OCI-LY1 (cell line): Measurements from ENCODE around the gene WDR70.

Experiments used
- H2AFZ ChIP-seq: fragments of 200-600 bp; sonication (generic), shearing (Covaris generic); 2 replicates; pipeline ENCODE4 v1.6.0; 2014; ENCODE audit warnings: antibody characterized with exemption, mild to moderate bottlenecking, low read length
- H3F3A ChIP-seq: fragments of 200-600 bp; sonication (generic), shearing (Covaris generic); 2 replicates; pipeline ENCODE4 v1.6.0; 2014; ENCODE audit warnings: mild to moderate bottlenecking, antibody characterized with exemption, low read length, moderate library complexity; ENCODE audit not compliant: insufficient read depth
- H3K27ac ChIP-seq: fragments of 200-600 bp; sonication (generic); 2 replicates; pipeline ENCODE4 v1.5.1; 2014; ENCODE audit warnings: low read length, mixed run types, mild to moderate bottlenecking, low read depth; ENCODE audit not compliant: poor library complexity, severe bottlenecking
- H3K27me3 ChIP-seq: fragments of 200-600 bp; sonication (generic); 2 replicates; pipeline ENCODE4 v1.6.0; 2014; ENCODE audit warnings: antibody characterized with exemption, mild to moderate bottlenecking, low read length, moderate library complexity; ENCODE audit not compliant: insufficient read depth
- H3K36me3 ChIP-seq: fragments of 200-600 bp; sonication (generic); 2 replicates; pipeline ENCODE4 v1.6.1; 2014; ENCODE audit warnings: mild to moderate bottlenecking, antibody characterized with exemption, low read length, moderate library complexity, mixed read lengths; ENCODE audit not compliant: insufficient read depth
- H3K4me1 ChIP-seq: fragments of 200-600 bp; sonication (generic); 2 replicates; pipeline ENCODE4 v1.5.1; 2014; ENCODE audit warnings: mild to moderate bottlenecking, low read length, moderate library complexity; ENCODE audit not compliant: insufficient read depth, severe bottlenecking
- H3K4me2 ChIP-seq: fragments of 200-600 bp; sonication (generic), shearing (Covaris generic); 2 replicates; pipeline ENCODE4 v1.6.1; 2014; ENCODE audit warnings: low read length
- H3K4me3 ChIP-seq: fragments of 200-600 bp; sonication (generic); 2 replicates; pipeline ENCODE4 v1.5.1; 2014; ENCODE audit warnings: low read length, low read depth, mild to moderate bottlenecking, mixed read lengths; ENCODE audit not compliant: poor library complexity, severe bottlenecking
- H3K79me2 ChIP-seq: fragments of 200-600 bp; shearing (Covaris generic); 2 replicates; pipeline ENCODE4 v1.6.1; 2016; ENCODE audit warnings: mixed run types, low read length, mixed read lengths; ENCODE audit not compliant: insufficient read depth
- H3K9ac ChIP-seq: fragments of 200-600 bp; sonication (generic), shearing (Covaris generic); 2 replicates; pipeline ENCODE4 v1.6.1; 2014; ENCODE audit warnings: mild to moderate bottlenecking, low read length, mixed read lengths
- H3K9me2 ChIP-seq: fragments of 200-600 bp; sonication (generic), shearing (Covaris generic); 2 replicates; pipeline ENCODE4 v1.6.1; 2014; ENCODE audit warnings: low read depth, mild to moderate bottlenecking, low read length, mixed read lengths
- H3K9me3 ChIP-seq: fragments of 200-600 bp; shearing (Covaris generic); 2 replicates; pipeline ENCODE4 v1.6.1; 2014; ENCODE audit warnings: low read length, mixed read lengths
- H4K20me1 ChIP-seq: fragments of 200-600 bp; sonication (generic), shearing (Covaris generic); 2 replicates; pipeline ENCODE4 v1.6.0; 2016; ENCODE audit warnings: mild to moderate bottlenecking, low read length; ENCODE audit not compliant: insufficient read depth
- CTCF ChIP-seq: fragments of 200-600 bp; sonication (generic), shearing (Covaris generic); IDR thresholded peaks from 2 replicates; pipeline ENCODE4 v1.5.1; 2017; ENCODE audit warnings: mild to moderate bottlenecking, antibody characterized with exemption, low read length, moderate library complexity, mixed read lengths
- EZH2 ChIP-seq: fragments of 200-600 bp; sonication (generic), shearing (Covaris generic); IDR thresholded peaks from 2 replicates; pipeline ENCODE4 v1.8.0; 2017; ENCODE audit warnings: borderline replicate concordance, mixed run types, mild to moderate bottlenecking, antibody characterized with exemption, low read length, moderate library complexity, mixed read lengths

The WDR70 gene

GRCh38 chr5:37694867-37695266, 315.7 kb downstream of the WDR70 start:
- Histone ChIP-seq H4K20me1 (no peaks in the 10 kb centered on the region), H3F3A (no peaks in the 10 kb centered on the region), H3K27me3 (no peaks in the 10 kb centered on the region), H3K9ac (no peak overlapping the region), H3K27ac (no peak overlapping the region), H3K9me2 (no peaks in the 10 kb centered on the region), H3K36me3 (no peaks in the 10 kb centered on the region), H3K9me3 (no peaks in the 10 kb centered on the region), H2AFZ (no peak overlapping the region), H3K79me2 (no peaks in the 10 kb centered on the region), H3K4me3 (no peak overlapping the region), H3K4me2 (no peak overlapping the region), H3K4me1 (no peaks in the 10 kb centered on the region)
- TF ChIP-seq EZH2 = no peak
- TF ChIP-seq CTCF = no peak

GRCh38 chr5:37695647-37696046, 316.5 kb downstream of the WDR70 start:
- no peak overlapping the region for H3K9ac ChIP-seq

GRCh38 chr5:37696190-37697021, 317.3 kb downstream of the WDR70 start:
- H3K27me3 ChIP-seq = no peaks in the 10 kb centered on the region
- H3K36me3 ChIP-seq = no peaks in the 10 kb centered on the region
- TF ChIP-seq CTCF (no peak), EZH2 (no peak)
- H3K4me2 ChIP-seq = no peak overlapping the region
- H3K9me3 ChIP-seq = no peaks in the 10 kb centered on the region
- no peaks in the 10 kb centered on the region for H4K20me1 ChIP-seq
- H3K27ac ChIP-seq = no peak overlapping the region
- no peak overlapping the region for H2AFZ ChIP-seq
- H3K4me1 ChIP-seq = no peaks in the 10 kb centered on the region
- no peak overlapping the region for H3K4me3 ChIP-seq
- no peaks in the 10 kb centered on the region for H3K9me2 ChIP-seq
- no peaks in the 10 kb centered on the region for H3F3A ChIP-seq
- H3K79me2 ChIP-seq = no peaks in the 10 kb centered on the region
- H3K9ac ChIP-seq = no peak overlapping the region

More at GRCh38 chr5:37695647-37696046, 316.5 kb downstream of the WDR70 start:
- H4K20me1 ChIP-seq = no peaks in the 10 kb centered on the region
- no peaks in the 10 kb centered on the region for H3F3A ChIP-seq
- no peaks in the 10 kb centered on the region for H3K9me3 ChIP-seq
- H3K9me2 ChIP-seq = no peaks in the 10 kb centered on the region
- H3K27me3 ChIP-seq = no peaks in the 10 kb centered on the region
- no peak overlapping the region for H3K4me2 ChIP-seq
- no peaks in the 10 kb centered on the region for H3K4me1 ChIP-seq
- H3K27ac ChIP-seq = no peak overlapping the region
- no peak overlapping the region for H3K4me3 ChIP-seq
- no peaks in the 10 kb centered on the region for H3K79me2 ChIP-seq
- no peak overlapping the region for H2AFZ ChIP-seq
- H3K36me3 ChIP-seq = no peaks in the 10 kb centered on the region
- TF ChIP-seq CTCF (no peak), EZH2 (no peak)
